HG03457 (cell line): ENCODE results near the gene MYO1D.

ENCODE experiments used
- ATAC-seq: cut with Tn5 transposase; IDR thresholded peaks from one replicate; pipeline ENCODE4 v1.9.1; 2021; ENCODE audit warnings: moderate number of reproducible peaks; ENCODE audit not compliant: unreplicated experiment

Gene MYO1D

GRCh38 chr17:32493976-32494513 is 382.9 kb downstream of the MYO1D start:
- no peak for ATAC-seq

GRCh38 chr17:32493571-32493970 is 383.4 kb downstream of the MYO1D start:
- no peak for ATAC-seq

GRCh38 chr17:32492648-32493289 is 384.2 kb downstream of the MYO1D start:
- no peak for ATAC-seq

GRCh38 chr17:32492264-32492589 is 384.7 kb downstream of the MYO1D start:
- ATAC-seq, result no peak

- ATAC-seq, result no peak
These were observed 385.3 kb downstream of the MYO1D start for GRCh38 chr17:32491371-32492263.

- no peak for ATAC-seq
These were observed 386.8 kb downstream of the MYO1D start for GRCh38 chr17:32490101-32490482.

- no peak for ATAC-seq
These were observed 387.4 kb downstream of the MYO1D start for GRCh38 chr17:32489320-32490100.

- ATAC-seq, result no peak
These were observed 388.2 kb downstream of the MYO1D start for GRCh38 chr17:32488604-32489180.

GRCh38 chr17:32488177-32488542 is 388.8 kb downstream of the MYO1D start:
- no peak for ATAC-seq

GRCh38 chr17:32487473-32488176 is 389.3 kb downstream of the MYO1D start:
- ATAC-seq, result no peak

- no peak for ATAC-seq
These were observed 390.0 kb downstream of the MYO1D start, which contains the start of gene CDK5R1 for GRCh38 chr17:32486701-32487472. Gene CDK5R1 (plus strand): TSS chr17:32486993. CDS start chr17:32487621, 628 bp downstream.

GRCh38 chr17:32486111-32486700 is 390.7 kb downstream of the MYO1D start:
- no peak for ATAC-seq

- no peak for ATAC-seq
These were observed 391.4 kb downstream of the MYO1D start for GRCh38 chr17:32485261-32486110.

GRCh38 chr17:32484628-32485027 is 392.3 kb downstream of the MYO1D start:
- ATAC-seq, result no peak

- ATAC-seq, result no peak
These were observed 392.9 kb downstream of the MYO1D start for GRCh38 chr17:32484041-32484461.

GRCh38 chr17:32483451-32484019 is 393.4 kb downstream of the MYO1D start:
- ATAC-seq, result no peak

- no peak for ATAC-seq
These were observed 394.2 kb downstream of the MYO1D start for GRCh38 chr17:32482568-32483320.
